DND-41 (cell line): Measurements from ENCODE around the gene SETBP1.

Source experiments
- ATAC-seq: fragments of 200-7000 bp; cut with Tn5 transposase; 3 replicates; pipeline ENCODE4 v1.9.1; 2021; ENCODE audit warnings: low read depth; ENCODE audit not compliant: insufficient read depth
- DNase-seq: peaks from one replicate; pipeline ENCODE4 v3.0.0-alpha.2; 2020
- H2AFZ ChIP-seq: 2 replicates; pipeline ENCODE4 v1.6.0; 2012; ENCODE audit warnings: low read depth, low read length
- H3K27ac ChIP-seq: 2 replicates; pipeline ENCODE4 v1.5.1; 2012; ENCODE audit warnings: low read length, inconsistent platforms
- H3K27me3 ChIP-seq: fragments of 200-600 bp; sonication (generic); 2 replicates; pipeline ENCODE4 v1.6.0; 2012; ENCODE audit warnings: low read length, mild to moderate bottlenecking, inconsistent platforms; ENCODE audit not compliant: insufficient read depth, poor library complexity
- H3K36me3 ChIP-seq: 2 replicates; pipeline ENCODE4 v1.5.1; 2012; ENCODE audit warnings: low read length, inconsistent platforms; ENCODE audit not compliant: insufficient read depth
- H3K4me1 ChIP-seq: 2 replicates; pipeline ENCODE4 v1.5.1; 2012; ENCODE audit warnings: mild to moderate bottlenecking, low read length; ENCODE audit not compliant: insufficient read depth
- H3K4me2 ChIP-seq: 2 replicates; pipeline ENCODE4 v1.6.0; 2012; ENCODE audit warnings: mild to moderate bottlenecking, moderate library complexity, low read length, inconsistent platforms; ENCODE audit not compliant: insufficient read depth
- H3K4me3 ChIP-seq, 2 experiments: fragments of 200-600 bp in 1 of 2; shearing (Covaris generic) in 1 of 2; 2 replicates each; pipeline ENCODE4 v1.5.1; 2012 to 2016; ENCODE audit warnings: inconsistent platforms in 2 of 2, low read length in 2 of 2, mild to moderate bottlenecking in 2 of 2, low read depth in 1 of 2, moderate library complexity in 1 of 2
- H3K79me2 ChIP-seq: 2 replicates; pipeline ENCODE4 v1.6.0; 2012; ENCODE audit warnings: low read length, inconsistent platforms; ENCODE audit not compliant: insufficient read depth
- H3K9ac ChIP-seq: 2 replicates; pipeline ENCODE4 v1.6.0; 2012; ENCODE audit warnings: low read depth, mild to moderate bottlenecking, inconsistent platforms, low read length, moderate library complexity
- H3K9me3 ChIP-seq: 2 replicates; pipeline ENCODE4 v1.5.1; 2012; ENCODE audit warnings: low read length, moderate library complexity, mild to moderate bottlenecking, inconsistent platforms; ENCODE audit not compliant: insufficient read depth, severe bottlenecking
- H4K20me1 ChIP-seq: 2 replicates; pipeline ENCODE4 v1.6.0; 2012; ENCODE audit warnings: low read length; ENCODE audit not compliant: insufficient read depth
- CTCF ChIP-seq: IDR thresholded peaks from 2 replicates; pipeline ENCODE4 v1.5.1; 2012; ENCODE audit warnings: borderline replicate concordance, low read length, moderate library complexity, mild to moderate bottlenecking; ENCODE audit not compliant: poor library complexity, severe bottlenecking; ENCODE audit errors: extremely low read depth
- EZH2 ChIP-seq: IDR thresholded peaks from 3 replicates; pipeline ENCODE4 v1.6.1; 2012; ENCODE audit warnings: borderline replicate concordance, low read depth, mild to moderate bottlenecking, moderate library complexity, low read length, inconsistent platforms; ENCODE audit not compliant: severe bottlenecking

SETBP1 gene

GRCh38 chr18:44771572-44771955 lies 90.9 kb downstream of the SETBP1 start:
- Histone ChIP-seq H3K27ac (no peak overlapping the region), H3K9me3 (no peaks in the 10 kb centered on the region), H4K20me1 (no peaks in the 10 kb centered on the region), H3K4me3 (no peak overlapping the region), H3K79me2 (no peaks in the 10 kb centered on the region), H3K4me2 (no peak overlapping the region), H3K9ac (no peak overlapping the region), H3K4me1 (no peaks in the 10 kb centered on the region), H2AFZ (no peak overlapping the region), H3K27me3 (no peaks in the 10 kb centered on the region), H3K36me3 (no peaks in the 10 kb centered on the region)
- DNase-seq (no peak), ATAC-seq (no peak)
- TF ChIP-seq CTCF (no peak), EZH2 (no peak)

GRCh38 chr18:44771956-44772917 lies 91.5 kb downstream of the SETBP1 start:
- no peak overlapping the region for H3K4me3 ChIP-seq
- no peaks in the 10 kb centered on the region for H3K27me3 ChIP-seq
- DNase-seq = no peak
- no peaks in the 10 kb centered on the region for H3K9me3 ChIP-seq
- no peaks in the 10 kb centered on the region for H3K36me3 ChIP-seq
- ATAC-seq = no peak
- TF ChIP-seq EZH2 (no peak), CTCF (no peak)
- H3K79me2 ChIP-seq = no peaks in the 10 kb centered on the region
- no peak overlapping the region for H2AFZ ChIP-seq
- H3K4me2 ChIP-seq = no peak overlapping the region
- no peaks in the 10 kb centered on the region for H4K20me1 ChIP-seq
- H3K4me1 ChIP-seq = no peaks in the 10 kb centered on the region
- no peak overlapping the region for H3K9ac ChIP-seq
- no peak overlapping the region for H3K27ac ChIP-seq

- ATAC-seq (0 out of 3 replicates have a peak, but pooled peaks have one; percentile 22), DNase-seq (no peak)
- Histone ChIP-seq H3K79me2 (no peaks in the 10 kb centered on the region), H3K9ac (no peak overlapping the region), H3K9me3 (no peaks in the 10 kb centered on the region), H4K20me1 (no peaks in the 10 kb centered on the region), H3K27me3 (no peaks in the 10 kb centered on the region), H2AFZ (no peak overlapping the region), H3K4me2 (no peak overlapping the region), H3K4me1 (no peaks in the 10 kb centered on the region), H3K36me3 (no peaks in the 10 kb centered on the region), H3K27ac (no peak overlapping the region), H3K4me3 (no peak overlapping the region)
- TF ChIP-seq EZH2 = no peak
- no peak for TF ChIP-seq CTCF
These were observed 93.0 kb downstream of the SETBP1 start for GRCh38 chr18:44773640-44774155.
